HCT116 (cell line): ENCODE results near the gene CD58.

ENCODE experiments used
- CEBPB ChIP-seq: IDR thresholded peaks from 2 replicates; pipeline ENCODE4 v1.6.1; 2012; ENCODE audit warnings: low read depth
- EZH2 ChIP-seq: fragments of 200-600 bp; sonication (generic); IDR thresholded peaks from 2 replicates; pipeline ENCODE4 v1.6.1; 2017; ENCODE audit warnings: antibody characterized with exemption, mixed run types
- EZH2phosphoT487 ChIP-seq: fragments of 200-600 bp; IDR thresholded peaks from 2 replicates; pipeline ENCODE4 v1.6.1; 2018; ENCODE audit warnings: antibody characterized with exemption, borderline replicate concordance
- POLR2A ChIP-seq: IDR thresholded peaks from 2 replicates; pipeline ENCODE4 v1.7.0; 2011; ENCODE audit warnings: borderline replicate concordance; ENCODE audit not compliant: insufficient read depth, insufficient read length; ENCODE audit errors: extremely low read depth
- POLR2AphosphoS5 ChIP-seq: IDR thresholded peaks from 2 replicates; pipeline ENCODE4 v1.6.1; 2011; ENCODE audit warnings: mild to moderate bottlenecking, low read depth, low read length, moderate library complexity
- RAD21 ChIP-seq: IDR thresholded peaks from 2 replicates; pipeline ENCODE4 v1.6.1; 2012; ENCODE audit warnings: low read depth, mild to moderate bottlenecking
- TCF7L2 ChIP-seq: IDR thresholded peaks from 2 replicates; pipeline ENCODE4 v1.7.0; 2011; ENCODE audit warnings: borderline replicate concordance, inconsistent platforms; ENCODE audit not compliant: insufficient read depth, insufficient read length; ENCODE audit errors: extremely low read depth
- YY1 ChIP-seq: IDR thresholded peaks from 2 replicates; pipeline ENCODE4 v1.6.1; 2011; ENCODE audit warnings: low read length, low read depth, moderate library complexity, mild to moderate bottlenecking; ENCODE audit not compliant: insufficient replicate concordance; ENCODE audit errors: extremely low read depth
- TF ChIP-seq, protein P1 (sequence below), 3 experiments: fragments of 200-600 bp in 1 of 3; sonication (generic) in 1 of 3; IDR thresholded peaks in 2 of 3; conservative IDR thresholded peaks in 1 of 3; 2 replicates each; pipeline ENCODE4 v1.5.1; 2012 to 2017; ENCODE audit warnings: low read depth in 2 of 3, low read length in 2 of 3, antibody characterized with exemption in 1 of 3, borderline replicate concordance in 1 of 3, control low read depth in 1 of 3, mild to moderate bottlenecking in 1 of 3, mixed read lengths in 1 of 3, mixed run types in 1 of 3, moderate library complexity in 1 of 3; ENCODE audit not compliant: insufficient read depth in 1 of 3
- TF ChIP-seq, protein P2 (sequence below): IDR thresholded peaks from 2 replicates; pipeline ENCODE4 v1.6.1; 2012
- TF ChIP-seq, protein P3 (sequence below): IDR thresholded peaks from 2 replicates; pipeline ENCODE4 v1.6.1; 2012

DNA sequence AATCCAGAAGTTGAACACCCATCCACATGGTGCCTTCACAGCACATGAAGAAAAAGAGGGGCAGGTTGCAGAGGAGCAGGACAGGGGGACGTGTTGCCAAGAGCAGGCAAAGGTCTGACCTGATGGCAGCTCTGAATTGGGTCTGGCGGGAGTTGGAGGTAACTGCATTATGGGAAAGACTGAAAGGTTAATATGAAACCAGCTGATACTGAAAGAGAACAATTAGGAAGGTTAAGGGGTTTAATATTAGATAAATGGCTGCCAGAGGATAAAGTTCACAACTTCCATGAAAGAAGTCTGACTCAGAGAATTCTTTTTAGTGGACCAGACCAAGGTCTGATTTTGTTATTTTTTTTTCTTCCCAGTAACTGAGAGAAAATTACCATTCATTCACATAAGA, 76.1 kb downstream of the CD58 start:
- no peak for TF ChIP-seq YY1
- no peak for TF ChIP-seq POLR2A
- no peak for TF ChIP-seq POLR2AphosphoS5
- TF ChIP-seq EZH2phosphoT487, result no peak
- TF ChIP-seq EZH2, result no peak
- TF ChIP-seq, protein P1, sequence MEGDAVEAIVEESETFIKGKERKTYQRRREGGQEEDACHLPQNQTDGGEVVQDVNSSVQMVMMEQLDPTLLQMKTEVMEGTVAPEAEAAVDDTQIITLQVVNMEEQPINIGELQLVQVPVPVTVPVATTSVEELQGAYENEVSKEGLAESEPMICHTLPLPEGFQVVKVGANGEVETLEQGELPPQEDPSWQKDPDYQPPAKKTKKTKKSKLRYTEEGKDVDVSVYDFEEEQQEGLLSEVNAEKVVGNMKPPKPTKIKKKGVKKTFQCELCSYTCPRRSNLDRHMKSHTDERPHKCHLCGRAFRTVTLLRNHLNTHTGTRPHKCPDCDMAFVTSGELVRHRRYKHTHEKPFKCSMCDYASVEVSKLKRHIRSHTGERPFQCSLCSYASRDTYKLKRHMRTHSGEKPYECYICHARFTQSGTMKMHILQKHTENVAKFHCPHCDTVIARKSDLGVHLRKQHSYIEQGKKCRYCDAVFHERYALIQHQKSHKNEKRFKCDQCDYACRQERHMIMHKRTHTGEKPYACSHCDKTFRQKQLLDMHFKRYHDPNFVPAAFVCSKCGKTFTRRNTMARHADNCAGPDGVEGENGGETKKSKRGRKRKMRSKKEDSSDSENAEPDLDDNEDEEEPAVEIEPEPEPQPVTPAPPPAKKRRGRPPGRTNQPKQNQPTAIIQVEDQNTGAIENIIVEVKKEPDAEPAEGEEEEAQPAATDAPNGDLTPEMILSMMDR (IDR thresholded peaks at IDR 0.05 in 2 of 3, conservative IDR thresholded peaks at IDR 0.05 in 1 of 3; ENCODE audit: borderline replicate concordance in 1 of 3, insufficient read depth in 1 of 3, low read depth in 2 of 3, low read length in 2 of 3), result no peak
- TF ChIP-seq TCF7L2, result no peak
- TF ChIP-seq RAD21, result no peak
- no peak for TF ChIP-seq CEBPB
- TF ChIP-seq, protein P2, sequence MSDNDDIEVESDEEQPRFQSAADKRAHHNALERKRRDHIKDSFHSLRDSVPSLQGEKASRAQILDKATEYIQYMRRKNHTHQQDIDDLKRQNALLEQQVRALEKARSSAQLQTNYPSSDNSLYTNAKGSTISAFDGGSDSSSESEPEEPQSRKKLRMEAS, result no peak
- TF ChIP-seq, protein P3, sequence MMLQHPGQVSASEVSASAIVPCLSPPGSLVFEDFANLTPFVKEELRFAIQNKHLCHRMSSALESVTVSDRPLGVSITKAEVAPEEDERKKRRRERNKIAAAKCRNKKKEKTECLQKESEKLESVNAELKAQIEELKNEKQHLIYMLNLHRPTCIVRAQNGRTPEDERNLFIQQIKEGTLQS, result no peak
